HG03280 (cell line): ENCODE results near the gene MEG3.

ENCODE experiments used
- ATAC-seq: cut with Tn5 transposase; IDR thresholded peaks from one replicate; pipeline ENCODE4 v1.9.1; 2021; ENCODE audit warnings: mild to moderate bottlenecking, moderate library complexity; ENCODE audit not compliant: unreplicated experiment

MEG3 gene

GRCh38 chr14:100879194-100879593 is 53.3 kb downstream of the MEG3 start:
- ATAC-seq = no peak

- no peak for ATAC-seq
Measured at GRCh38 chr14:100879782-100880181, 53.9 kb downstream of the MEG3 start.

- no peak for ATAC-seq
Measured at GRCh38 chr14:100880271-100881101, 54.6 kb downstream of the MEG3 start.

- ATAC-seq = no peak
Measured at GRCh38 chr14:100881211-100882025, 55.5 kb downstream of the MEG3 start.

- no peak for ATAC-seq
Measured at GRCh38 chr14:100882026-100882967, 56.4 kb downstream of the MEG3 start.

- no peak for ATAC-seq
Measured at GRCh38 chr14:100882991-100883788, 57.3 kb downstream of the MEG3 start.

GRCh38 chr14:100883789-100884101 is 57.8 kb downstream of the MEG3 start:
- ATAC-seq = no peak

- ATAC-seq = no peak
Measured at GRCh38 chr14:100884456-100884855, 58.5 kb downstream of the MEG3 start.

- no peak for ATAC-seq
Measured at GRCh38 chr14:100885196-100885595, 59.3 kb downstream of the MEG3 start.

- no peak for ATAC-seq
Measured at GRCh38 chr14:100885617-100886016, 59.7 kb downstream of the MEG3 start.

- no peak for ATAC-seq
Measured at GRCh38 chr14:100887728-100888335, 61.9 kb downstream of the MEG3 start.

GRCh38 chr14:100888789-100889315 is 62.9 kb downstream of the MEG3 start:
- ATAC-seq = no peak

GRCh38 chr14:100889641-100890040 is 63.7 kb downstream of the MEG3 start:
- ATAC-seq = no peak

GRCh38 chr14:100890061-100890850 is 64.3 kb downstream of the MEG3 start:
- ATAC-seq = no peak

- no peak for ATAC-seq
Measured at GRCh38 chr14:100891051-100891450, 65.1 kb downstream of the MEG3 start.

- ATAC-seq = no peak
Measured at GRCh38 chr14:100891501-100892445, 65.9 kb downstream of the MEG3 start.

GRCh38 chr14:100892496-100893227 is 66.7 kb downstream of the MEG3 start:
- ATAC-seq = no peak
